ENCODE measurements around the gene ZEB2. TPM values are rescaled to one million over a fixed set of nuclear protein-coding genes. Genes with fewer than 3 reads are reported as not detected.
A peak's percentile ranks its signal among the peaks of the same experiment; 100 is the strongest.

Gene ZEB2
- total and polyA plus RNA-seq, 2 donors (not counting 3 experiments of a cell fraction or from before 2014, with no cell fraction given): 17.9 to 49.6 TPM

- BruUV-seq (replicated peaks): TSS peak; percentile 19
- intact Hi-C loops (cut with micrococcal nuclease): loop anchor here (5.0 to 10.0 kb wide), 6 partner anchors 247 to 1795 kb away; no protein-coding TSS in a partner anchor
- peak overlapping the region; percentile 99 for H3K9ac ChIP-seq (replicated peaks; ENCODE audit: extremely low read depth, insufficient read depth, low read length)
Measured at GRCh38 chr2:144519597-144519933, 354 bp downstream of the ZEB2 start.

More at GRCh38 chr2:144519597-144519933, 354 bp downstream of the ZEB2 start:
- TF ChIP-seq POLR2AphosphoS5 (IDR thresholded peaks at IDR 0.05; ENCODE audit: insufficient read depth, low read depth, low read length): no peak
- no peak for TF ChIP-seq MAX (IDR thresholded peaks at IDR 0.05; ENCODE audit: insufficient read depth, insufficient read length)
- no peak for TF ChIP-seq JUN (IDR thresholded peaks at IDR 0.05; ENCODE audit: borderline replicate concordance, insufficient read depth, insufficient read length, low read depth)
- TF ChIP-seq CTCF (IDR thresholded peaks at IDR 0.05; ENCODE audit: extremely low read depth in 1 of 2, insufficient read depth in 1 of 2, low read depth in 1 of 2, low read length in 2 of 2): no peak
- no peak for TF ChIP-seq MYC (IDR thresholded peaks at IDR 0.05; ENCODE audit: low read depth, low read length)
- Histone ChIP-seq H3K9me3 (replicated peaks; ENCODE audit: control insufficient read depth, insufficient read depth, low read length) (no peaks in the 10 kb centered on the region), H3K27ac (ENCODE audit: insufficient read depth, low read depth, low read length) (peak overlapping the region; percentile 97), H4K20me1 (replicated peaks; ENCODE audit: control insufficient read depth, extremely low read depth, insufficient read depth, low read length) (no peaks in the 10 kb centered on the region), H2AFZ (ENCODE audit: low read depth, low read length) (peak overlapping the region; percentile 95), H3K4me2 (ENCODE audit: insufficient read depth, low read length) (peak overlapping the region; percentile 99), H3K9me1 (replicated peaks; ENCODE audit: control insufficient read depth, extremely low read depth, insufficient read depth, low read length) (no peaks in the 10 kb centered on the region), H3K4me3 (replicated peaks in 1 of 3; ENCODE audit: insufficient read depth in 1 of 3, low read depth in 1 of 3, low read length in 3 of 3) (peak overlapping the region; percentile 89 to 94 (median 90)), H3K4me1 (ENCODE audit: control insufficient read depth, extremely low read depth, insufficient read depth, low read length) (peaks cover 53% of the 10 kb centered on the region), H3K36me3 (ENCODE audit: control insufficient read depth in 2 of 2, extremely low read depth in 1 of 2, insufficient read depth in 2 of 2, low read length in 2 of 2) (no peaks in the 10 kb centered on the region), H3K79me2 (ENCODE audit: control insufficient read depth, insufficient read depth, low read length) (peaks cover 47% of the 10 kb centered on the region), H3K27me3 (ENCODE audit: control insufficient read depth in 2 of 2, insufficient read depth in 2 of 2, low read length in 2 of 2) (no peaks in the 10 kb centered on the region)
- no peak for DNase-seq (ENCODE audit: low read depth, low spot score)
- FAIRE-seq: no peak
- ChIA-PET CTCF (interaction anchor here (0.6 to 2.0 kb wide), 7 partner anchors 61 to 1233 kb away, joined by 3 to 9 read pairs (median 3); no protein-coding TSS in a partner anchor), POLR2A (no interaction called here)
- dilution Hi-C loops (cut with MboI; ENCODE audit: extremely low pct_ligation_motif_present, low sequenced_read_pairs): loop anchor here (25.0 kb wide), 1 partner anchor 157 kb away; no protein-coding TSS in a partner anchor

Measured in endothelial cell of umbilical vein (primary cell).